Measurements from ENCODE around the gene RPUSD1. TPM values are rescaled to one million over a fixed set of nuclear protein-coding genes. Genes with fewer than 3 reads are reported as not detected.
"Not testable (repeated sequence)": the region's sequence is repeated elsewhere in the genome, so short reads cannot be mapped to it uniquely, and the experiment has no call there.

The RPUSD1 gene
- polyA plus RNA-seq: 39.5 TPM

GRCh38 chr16:787978-788398, at the start of gene RPUSD1:
Gene RPUSD1, minus strand, starts transcription at chr16:788381. Its CDS starts 644 bp downstream, at chr16:787737.
- H3K4me3 Mint-ChIP-seq: peak within 1 kb of the TSS; percentile 85 to 90 (median 86)
- no peaks in the 10 kb centered on the region for H3K27me3 Mint-ChIP-seq
- no peaks in the 10 kb centered on the region for H3K9me3 Mint-ChIP-seq
- peaks cover 0 to 6% (median 4%) of the 10 kb centered on the region in 3 donors for H3K4me1 Mint-ChIP-seq
- H3K36me3 Mint-ChIP-seq: peaks cover 1% of the 10 kb centered on the region
- peak within 1 kb of the TSS in 1 of 3 donors; percentile 77 for H3K27ac Mint-ChIP-seq

GRCh38 chr16:836822-837221, 48.6 kb upstream of the RPUSD1 start:
- not testable (repeated sequence) for H3K9me3 Mint-ChIP-seq, H3K27me3 Mint-ChIP-seq, H3K27ac Mint-ChIP-seq, H3K36me3 Mint-ChIP-seq, H3K4me1 Mint-ChIP-seq
- H3K4me3 Mint-ChIP-seq: peak overlapping the region in 2 of 4 donors; percentile 14 to 27

- H3K9me3 Mint-ChIP-seq: peaks cover 0 to 5% (median 0%) of the 10 kb centered on the region in 3 donors
- H3K36me3 Mint-ChIP-seq: no peaks in the 10 kb centered on the region
- H3K4me3 Mint-ChIP-seq: no peak overlapping the region
- H3K27me3 Mint-ChIP-seq: peaks cover 2% of the 10 kb centered on the region
- H3K4me1 Mint-ChIP-seq: no peaks in the 10 kb centered on the region
- H3K27ac Mint-ChIP-seq: no peak overlapping the region
Measured at GRCh38 chr16:836221-836620, 48.0 kb upstream of the RPUSD1 start.

- Mint-ChIP-seq H3K36me3 (no peaks in the 10 kb centered on the region), H3K27ac (no peak overlapping the region), H3K9me3 (peaks cover 0 to 5% (median 0%) of the 10 kb centered on the region in 3 donors), H3K4me3 (no peak overlapping the region), H3K4me1 (no peaks in the 10 kb centered on the region), H3K27me3 (peaks cover 2% of the 10 kb centered on the region)
Measured at GRCh38 chr16:835373-835772, 47.2 kb upstream of the RPUSD1 start.

- H3K4me1 Mint-ChIP-seq: no peaks in the 10 kb centered on the region
- no peak overlapping the region for H3K27ac Mint-ChIP-seq
- H3K36me3 Mint-ChIP-seq: no peaks in the 10 kb centered on the region
- no peak overlapping the region for H3K4me3 Mint-ChIP-seq
- peaks cover 0 to 5% (median 0%) of the 10 kb centered on the region in 3 donors for H3K9me3 Mint-ChIP-seq
- peaks cover 3% of the 10 kb centered on the region for H3K27me3 Mint-ChIP-seq
Measured at GRCh38 chr16:833411-833810, 45.2 kb upstream of the RPUSD1 start.

GRCh38 chr16:832652-833336, 44.6 kb upstream of the RPUSD1 start:
- Mint-ChIP-seq H3K27me3 (peaks cover 3% of the 10 kb centered on the region), H3K36me3 (no peaks in the 10 kb centered on the region), H3K9me3 (peaks cover 0 to 5% (median 0%) of the 10 kb centered on the region in 3 donors), H3K4me1 (no peaks in the 10 kb centered on the region), H3K4me3 (no peak overlapping the region), H3K27ac (no peak overlapping the region)

- no peak overlapping the region for H3K27ac Mint-ChIP-seq
Measured at GRCh38 chr16:831571-832413, 43.6 kb upstream of the RPUSD1 start.

GRCh38 chr16:830871-831570, 42.8 kb upstream of the RPUSD1 start:
- H3K9me3 Mint-ChIP-seq: no peaks in the 10 kb centered on the region
- no peak overlapping the region for H3K27ac Mint-ChIP-seq
- no peaks in the 10 kb centered on the region for H3K4me1 Mint-ChIP-seq
- peak overlapping the region in 1 of 4 donors; percentile 25 for H3K4me3 Mint-ChIP-seq
- H3K36me3 Mint-ChIP-seq: no peaks in the 10 kb centered on the region
- H3K27me3 Mint-ChIP-seq: peaks cover 3% of the 10 kb centered on the region

More at GRCh38 chr16:831571-832413, 43.6 kb upstream of the RPUSD1 start:
- Mint-ChIP-seq H3K4me3 (no peak overlapping the region), H3K9me3 (peaks cover 0 to 5% (median 0%) of the 10 kb centered on the region in 3 donors), H3K27me3 (peaks cover 3% of the 10 kb centered on the region), H3K4me1 (no peaks in the 10 kb centered on the region), H3K36me3 (no peaks in the 10 kb centered on the region)

- Mint-ChIP-seq H3K9me3 (no peaks in the 10 kb centered on the region), H3K27me3 (peaks cover 6% of the 10 kb centered on the region), H3K4me1 (no peaks in the 10 kb centered on the region), H3K36me3 (no peaks in the 10 kb centered on the region), H3K4me3 (peak overlapping the region in 1 of 4 donors; percentile 25), H3K27ac (no peak overlapping the region)
Measured at GRCh38 chr16:830107-830870, 42.1 kb upstream of the RPUSD1 start.

GRCh38 chr16:828891-829290, 40.7 kb upstream of the RPUSD1 start:
- no peak overlapping the region for H3K4me3 Mint-ChIP-seq
- H3K27me3 Mint-ChIP-seq: peaks cover 12% of the 10 kb centered on the region
- H3K9me3 Mint-ChIP-seq: no peaks in the 10 kb centered on the region
- no peak overlapping the region for H3K27ac Mint-ChIP-seq
- no peaks in the 10 kb centered on the region for H3K4me1 Mint-ChIP-seq
- no peaks in the 10 kb centered on the region for H3K36me3 Mint-ChIP-seq

GRCh38 chr16:827513-827912, 39.3 kb upstream of the RPUSD1 start:
- Mint-ChIP-seq H3K4me3 (no peak overlapping the region), H3K4me1 (no peaks in the 10 kb centered on the region), H3K27ac (peak overlapping the region in 2 of 3 donors; percentile 31 to 43), H3K27me3 (peaks cover 22% of the 10 kb centered on the region), H3K36me3 (no peaks in the 10 kb centered on the region), H3K9me3 (no peaks in the 10 kb centered on the region)

- no peak overlapping the region for H3K4me3 Mint-ChIP-seq
- peaks cover 32% of the 10 kb centered on the region for H3K27me3 Mint-ChIP-seq
- no peaks in the 10 kb centered on the region for H3K4me1 Mint-ChIP-seq
- no peaks in the 10 kb centered on the region for H3K36me3 Mint-ChIP-seq
- H3K27ac Mint-ChIP-seq: no peak overlapping the region
- H3K9me3 Mint-ChIP-seq: peaks cover 0 to 2% (median 0%) of the 10 kb centered on the region in 3 donors
Measured at GRCh38 chr16:825341-826061, 37.3 kb upstream of the RPUSD1 start.

GRCh38 chr16:824601-825000, 36.4 kb upstream of the RPUSD1 start:
- H3K4me3 Mint-ChIP-seq: no peak overlapping the region
- H3K4me1 Mint-ChIP-seq: peaks cover 0 to 2% (median 2%) of the 10 kb centered on the region in 3 donors

GRCh38 chr16:824194-824593, 36.0 kb upstream of the RPUSD1 start:
- H3K27ac Mint-ChIP-seq: no peak overlapping the region
- no peaks in the 10 kb centered on the region for H3K36me3 Mint-ChIP-seq

More at GRCh38 chr16:824601-825000, 36.4 kb upstream of the RPUSD1 start:
- peaks cover 0 to 2% (median 0%) of the 10 kb centered on the region in 3 donors for H3K9me3 Mint-ChIP-seq
- no peak overlapping the region for H3K27ac Mint-ChIP-seq
- H3K27me3 Mint-ChIP-seq: peaks cover 35% of the 10 kb centered on the region
- no peaks in the 10 kb centered on the region for H3K36me3 Mint-ChIP-seq

More at GRCh38 chr16:824194-824593, 36.0 kb upstream of the RPUSD1 start:
- peaks cover 0 to 2% (median 0%) of the 10 kb centered on the region in 3 donors for H3K9me3 Mint-ChIP-seq
- peaks cover 37% of the 10 kb centered on the region for H3K27me3 Mint-ChIP-seq
- no peak overlapping the region for H3K4me3 Mint-ChIP-seq
- peaks cover 0 to 2% (median 2%) of the 10 kb centered on the region in 3 donors for H3K4me1 Mint-ChIP-seq

All from IgD-negative memory B cell (primary cell).